IPS-NIHi11 (cell line): ENCODE measurements around the gene TAX1BP3.

Source experiments
- DNase-seq: peaks from one replicate; pipeline ENCODE4 v3.0.0; 2012; ENCODE audit warnings: mixed read lengths, low spot score

Gene TAX1BP3

DNA sequence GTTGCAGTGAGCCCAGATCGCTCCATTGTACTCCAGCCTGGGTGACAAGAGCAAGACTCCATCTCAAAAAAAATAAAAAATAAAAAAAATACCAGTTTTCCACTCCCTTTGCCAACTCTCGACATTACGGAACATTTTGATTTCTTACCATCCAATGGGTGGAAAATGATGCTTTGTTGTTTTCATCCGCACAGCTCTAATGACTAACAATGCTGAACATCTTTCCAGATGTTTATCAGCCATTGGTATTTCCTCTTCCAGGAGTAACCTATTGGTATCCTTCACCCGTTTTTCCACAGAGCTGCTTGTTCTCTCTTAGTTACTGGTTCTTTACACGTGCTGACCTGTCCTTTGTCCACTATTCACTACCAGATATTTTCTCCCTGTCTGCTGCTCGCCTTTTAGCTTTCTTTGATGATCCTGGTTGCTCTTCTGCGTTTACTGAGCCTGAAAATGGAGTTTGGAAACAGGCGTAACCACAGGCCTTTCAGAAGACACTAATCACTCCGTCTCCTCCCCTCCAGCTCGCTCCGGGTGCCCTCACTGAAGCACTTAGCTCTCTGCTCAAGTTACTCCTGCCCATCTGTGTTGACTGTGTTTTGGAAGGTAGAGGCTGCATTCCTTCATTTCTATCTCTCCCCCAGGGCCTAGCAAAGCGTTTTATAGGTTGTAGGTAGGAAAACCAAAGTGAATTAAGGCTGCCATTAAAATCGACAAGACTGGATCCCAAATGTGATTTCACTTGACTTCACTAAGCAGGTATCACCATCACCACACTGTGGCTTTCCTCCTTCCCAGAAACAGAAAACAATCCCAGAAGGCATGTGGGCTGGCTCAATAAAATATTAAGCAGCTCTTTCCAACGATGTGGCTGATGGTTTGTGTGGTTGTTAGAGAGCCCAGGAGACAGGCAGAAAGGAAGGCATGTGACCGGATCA lies 41.3 kb downstream of the TAX1BP3 start:
- DNase-seq, result no peak

DNA sequence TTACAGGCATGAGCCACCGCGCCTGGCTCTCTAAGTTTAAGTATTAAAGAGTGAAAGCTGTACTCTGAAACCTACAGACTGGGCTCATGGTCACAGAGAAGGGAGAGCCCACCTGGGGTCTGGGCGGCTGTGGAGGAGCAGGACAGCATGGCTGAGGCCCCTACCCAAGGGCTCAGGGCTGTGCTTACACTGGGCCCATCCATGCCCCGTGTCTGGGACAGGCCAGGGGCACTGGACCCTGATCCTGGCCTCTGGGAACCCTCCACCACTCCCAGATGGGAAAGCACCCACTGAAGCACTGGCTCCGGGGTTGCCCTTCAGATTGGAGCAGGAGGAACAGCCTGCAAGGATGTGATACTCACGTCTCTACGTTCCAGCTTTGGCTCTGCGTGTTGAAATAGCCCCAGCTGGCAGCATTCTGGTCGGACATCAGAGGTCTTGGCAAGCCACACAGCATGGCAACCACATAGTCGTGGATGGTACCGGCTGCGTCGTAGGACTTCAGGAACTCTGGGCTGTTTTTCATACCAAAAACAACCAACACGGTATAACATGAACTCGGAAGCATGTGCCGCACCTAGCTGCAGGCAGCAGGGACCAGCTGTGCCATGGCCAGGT lies 45.3 kb downstream of the TAX1BP3 start:
- no peak for DNase-seq

- no peak for DNase-seq
Measured at GRCh38 chr17:3621146-3621720, 47.1 kb downstream of the TAX1BP3 start.

DNA sequence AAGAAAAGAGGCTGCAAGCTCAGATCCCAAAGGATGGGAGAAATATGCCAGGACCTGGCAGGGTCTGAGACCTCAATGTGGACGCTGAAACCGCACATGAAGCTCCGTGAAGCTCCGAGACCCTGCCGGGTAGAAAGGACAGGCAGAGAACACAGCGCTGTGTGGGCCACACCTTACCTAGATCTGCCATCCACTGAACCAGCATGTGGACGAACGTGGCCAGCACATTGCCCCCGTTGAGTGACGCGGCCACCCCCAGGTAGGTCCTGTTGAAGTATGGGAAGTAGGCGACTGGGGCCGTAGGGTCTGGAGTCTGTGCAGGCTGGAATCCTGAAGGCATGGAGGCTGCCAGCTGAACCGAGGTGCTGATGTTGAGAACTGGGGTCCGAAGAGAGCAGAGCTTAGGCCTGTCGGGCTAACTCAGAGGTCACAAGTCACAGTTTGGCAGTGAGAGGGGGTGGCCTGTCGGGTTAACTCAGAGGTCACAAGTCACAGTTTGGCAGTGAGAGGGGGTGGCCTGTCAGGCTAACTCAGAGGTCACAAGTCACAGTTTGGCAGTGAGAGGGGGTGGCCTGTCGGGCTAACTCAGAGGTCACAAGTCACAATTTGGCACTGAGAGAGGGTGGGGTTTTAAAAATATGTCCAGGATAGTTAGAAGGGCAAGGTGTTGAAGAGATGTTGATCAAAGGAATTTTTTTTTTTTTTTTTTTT lies 53.1 kb downstream of the TAX1BP3 start:
- DNase-seq, result no peak

- DNase-seq, result no peak
Measured at GRCh38 chr17:3613124-3613523, 55.3 kb downstream of the TAX1BP3 start.
